Gastroesophageal sphincter (tissue), 3 donors: ENCODE measurements around the gene ALK.

Experiments
- EP300 ChIP-seq: sonication (generic); formaldehyde crosslinking; IDR thresholded peaks from one replicate; pipeline ENCODE4 v1.6.1; 2017; ENCODE audit warnings: antibody characterized with exemption, mild to moderate bottlenecking
- POLR2A ChIP-seq, 2 donors: fragments of 450-650 bp; IDR thresholded peaks; one replicate each; pipeline ENCODE4 v1.6.1; 2017; ENCODE audit warnings: antibody characterized with exemption in 2 of 2, mild to moderate bottlenecking in 2 of 2, moderate library complexity in 1 of 2
- POLR2AphosphoS5 ChIP-seq: sonication (generic); formaldehyde crosslinking; IDR thresholded peaks from one replicate; pipeline ENCODE4 v1.6.1; 2017; ENCODE audit warnings: antibody characterized with exemption
- TF ChIP-seq, protein P1 (sequence below), 4 experiments: fragments of 200-600 bp in 2 of 4; fragments of 450-650 bp in 2 of 4; sonication (generic) in 1 of 4; IDR thresholded peaks; one replicate each; pipeline ENCODE4 v1.5.1; 2017 to 2019; ENCODE audit warnings: antibody characterized with exemption in 4 of 4, mild to moderate bottlenecking in 2 of 4, moderate library complexity in 2 of 4

DNA sequence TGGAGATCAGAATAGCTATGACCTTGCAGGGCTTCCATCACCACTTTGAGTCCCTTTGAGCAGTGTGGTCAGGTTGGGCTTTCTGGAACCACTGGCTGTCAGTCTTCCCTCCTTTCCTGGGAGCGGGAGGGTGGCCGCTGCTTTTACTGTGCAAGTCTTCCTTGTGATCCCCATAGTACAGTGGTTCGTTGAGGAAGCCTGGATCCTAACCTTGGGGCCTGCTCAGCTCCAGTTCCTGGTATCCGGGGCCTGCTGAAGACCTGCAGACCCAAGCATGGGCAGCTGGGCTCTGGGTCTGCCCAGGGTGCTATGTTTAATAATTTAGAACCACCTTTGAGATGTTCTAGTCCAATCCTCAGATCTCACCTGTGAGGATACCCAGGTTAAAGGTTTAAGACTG lies 702.0 kb downstream of the ALK start:
- TF ChIP-seq, protein P1, sequence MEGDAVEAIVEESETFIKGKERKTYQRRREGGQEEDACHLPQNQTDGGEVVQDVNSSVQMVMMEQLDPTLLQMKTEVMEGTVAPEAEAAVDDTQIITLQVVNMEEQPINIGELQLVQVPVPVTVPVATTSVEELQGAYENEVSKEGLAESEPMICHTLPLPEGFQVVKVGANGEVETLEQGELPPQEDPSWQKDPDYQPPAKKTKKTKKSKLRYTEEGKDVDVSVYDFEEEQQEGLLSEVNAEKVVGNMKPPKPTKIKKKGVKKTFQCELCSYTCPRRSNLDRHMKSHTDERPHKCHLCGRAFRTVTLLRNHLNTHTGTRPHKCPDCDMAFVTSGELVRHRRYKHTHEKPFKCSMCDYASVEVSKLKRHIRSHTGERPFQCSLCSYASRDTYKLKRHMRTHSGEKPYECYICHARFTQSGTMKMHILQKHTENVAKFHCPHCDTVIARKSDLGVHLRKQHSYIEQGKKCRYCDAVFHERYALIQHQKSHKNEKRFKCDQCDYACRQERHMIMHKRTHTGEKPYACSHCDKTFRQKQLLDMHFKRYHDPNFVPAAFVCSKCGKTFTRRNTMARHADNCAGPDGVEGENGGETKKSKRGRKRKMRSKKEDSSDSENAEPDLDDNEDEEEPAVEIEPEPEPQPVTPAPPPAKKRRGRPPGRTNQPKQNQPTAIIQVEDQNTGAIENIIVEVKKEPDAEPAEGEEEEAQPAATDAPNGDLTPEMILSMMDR (IDR thresholded peaks at IDR 0.05) = no peak
- TF ChIP-seq POLR2A (IDR thresholded peaks at IDR 0.05) (no peak), EP300 (no peak), POLR2AphosphoS5 (no peak)
